BLaER1 treated with 17β-estradiol and CSF1 and Interleukin-3, amounts not matched to agents 10 nM and 100 nM (cell line): ENCODE data around the gene JAZF1.
"Not testable (repeated sequence)": the region's sequence is repeated elsewhere in the genome, so short reads cannot be mapped to it uniquely, and the experiment has no call there.

Experiments used
- H3K27ac ChIP-seq, 11 experiments: shearing (Covaris generic); formaldehyde crosslinking; 2 replicates each; pipeline ENCODE4 v1.8.1; 2022
- H3K27me3 ChIP-seq, 11 experiments: shearing (Covaris generic); formaldehyde crosslinking; 2 replicates each; pipeline ENCODE4 v1.8.1; 2022
- H3K36me3 ChIP-seq, 11 experiments: shearing (Covaris generic); formaldehyde crosslinking; 2 replicates each; pipeline ENCODE4 v1.8.1; 2022
- H3K4me1 ChIP-seq, 10 experiments: shearing (Covaris generic); formaldehyde crosslinking; 2 replicates each; pipeline ENCODE4 v1.8.1; 2022
- H3K4me2 ChIP-seq, 11 experiments: shearing (Covaris generic); formaldehyde crosslinking; 2 replicates each; pipeline ENCODE4 v1.8.1; 2022
- H3K4me3 ChIP-seq, 10 experiments: shearing (Covaris generic); formaldehyde crosslinking; 2 replicates each; pipeline ENCODE4 v1.8.1; 2022
- H3K9ac ChIP-seq, 11 experiments: shearing (Covaris generic); formaldehyde crosslinking; 2 replicates each; pipeline ENCODE4 v1.8.1; 2022
- H3K9me3 ChIP-seq, 11 experiments: shearing (Covaris generic); formaldehyde crosslinking; replicated peaks in 1 of 11; 2 replicates each; pipeline ENCODE4 v1.8.1; 2022
- H4K20me1 ChIP-seq, 11 experiments: shearing (Covaris generic); formaldehyde crosslinking; 2 replicates each; pipeline ENCODE4 v1.8.1; 2022
- Cebpa-rat ChIP-seq, 11 experiments: shearing (Covaris generic); IDR thresholded peaks; 2 replicates each; pipeline ENCODE4 v1.8.1; 2022

The JAZF1 gene

DNA sequence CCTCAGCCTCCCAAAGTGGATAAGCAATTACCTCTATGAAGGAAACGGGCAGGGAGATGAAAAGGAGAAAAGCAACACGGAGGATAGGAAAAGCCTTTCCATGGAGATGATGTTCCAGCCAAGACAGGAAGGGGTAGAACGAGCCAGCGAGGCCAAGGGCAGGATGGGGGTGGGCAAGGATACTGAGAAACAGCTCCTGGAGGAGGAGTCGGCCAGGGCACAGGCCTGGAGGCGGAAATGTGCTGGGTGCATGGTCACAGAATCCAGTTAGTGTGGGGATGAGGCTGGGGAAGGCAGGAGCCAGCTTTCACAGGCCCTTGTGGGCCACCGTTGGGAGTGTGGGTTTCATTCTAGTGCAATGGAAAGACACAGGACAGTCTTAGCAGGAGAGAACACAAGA, 162.6 kb downstream of the JAZF1 start:
- no peak for TF ChIP-seq Cebpa-rat (IDR thresholded peaks at IDR 0.05)
- no peak overlapping the region for H3K27ac ChIP-seq
- peaks cover 6 to 72% (median 20%) of the 10 kb centered on the region in 11 experiments; a peak in 17 of 22 replicates for H3K36me3 ChIP-seq
- H3K27me3 ChIP-seq = no peaks in the 10 kb centered on the region
- no peak overlapping the region for H3K4me3 ChIP-seq
- H3K4me1 ChIP-seq = peaks cover 0 to 7% (median 0%) of the 10 kb centered on the region in 10 experiments; a peak in 5 of 20 replicates
- H3K9me3 ChIP-seq = peaks cover 14 to 29% (median 22%) of the 10 kb centered on the region in 11 experiments
- peaks cover 0 to 63% (median 48%) of the 10 kb centered on the region in 11 experiments; a peak in 19 of 22 replicates for H4K20me1 ChIP-seq
- H3K9ac ChIP-seq = no peak overlapping the region
- H3K4me2 ChIP-seq = no peak overlapping the region

DNA sequence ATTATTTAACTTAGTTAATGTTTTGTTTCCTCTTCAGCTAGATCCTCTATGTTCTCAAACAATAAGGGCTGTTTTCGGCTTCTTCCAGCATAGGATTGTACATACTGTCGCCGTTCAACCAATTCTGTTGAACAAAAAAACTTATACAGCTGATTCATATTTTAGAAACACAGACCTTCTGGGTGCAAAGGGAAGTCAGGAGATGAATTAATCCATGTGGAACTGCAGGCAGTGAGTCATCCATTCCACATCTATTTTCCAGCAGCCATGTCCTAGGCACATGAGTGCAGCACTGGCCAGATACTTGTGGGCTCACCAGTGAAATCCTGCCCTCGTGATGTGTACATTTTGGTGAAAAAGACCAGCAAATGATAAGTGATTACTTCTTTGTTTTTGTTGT, 163.2 kb downstream of the JAZF1 start:
- Histone ChIP-seq H3K4me3 (no peak overlapping the region), H3K36me3 (peaks cover 6 to 78% (median 20%) of the 10 kb centered on the region in 11 experiments; a peak in 17 of 22 replicates), H3K9me3 (peaks cover 14 to 29% (median 22%) of the 10 kb centered on the region in 11 experiments), H3K27me3 (no peaks in the 10 kb centered on the region), H3K9ac (no peak overlapping the region), H3K4me1 (peaks cover 0 to 7% (median 0%) of the 10 kb centered on the region in 10 experiments; a peak in 5 of 20 replicates), H4K20me1 (peaks cover 0 to 64% (median 46%) of the 10 kb centered on the region in 11 experiments; a peak in 19 of 22 replicates), H3K27ac (no peak overlapping the region), H3K4me2 (no peak overlapping the region)
- TF ChIP-seq Cebpa-rat (IDR thresholded peaks at IDR 0.05) = no peak

DNA sequence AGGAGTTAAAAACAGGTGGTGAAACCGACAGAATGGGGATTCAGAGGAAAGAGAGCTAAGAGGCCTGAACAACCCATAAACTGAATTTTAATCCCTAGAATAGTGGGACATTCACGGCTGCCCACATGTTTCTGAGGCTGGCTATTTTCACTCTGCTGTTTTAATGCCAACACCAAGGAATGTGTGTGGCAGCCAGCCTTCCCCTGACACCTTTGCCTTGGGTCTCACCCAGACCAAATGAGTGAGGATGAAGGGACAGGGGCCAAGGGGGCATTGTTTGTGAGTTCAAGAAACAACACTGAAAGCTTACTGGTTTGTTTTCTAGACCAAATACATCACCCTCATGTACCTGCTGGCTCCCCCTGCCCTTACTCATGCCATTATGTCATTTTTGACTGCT, 164.3 kb downstream of the JAZF1 start:
- Histone ChIP-seq H3K27me3 (no peaks in the 10 kb centered on the region), H3K9ac (no peak overlapping the region), H4K20me1 (peaks cover 0 to 55% (median 40%) of the 10 kb centered on the region in 11 experiments; a peak in 19 of 22 replicates), H3K4me3 (no peak overlapping the region), H3K9me3 (peaks cover 14 to 29% (median 22%) of the 10 kb centered on the region in 11 experiments), H3K27ac (no peak overlapping the region), H3K4me2 (no peak overlapping the region), H3K4me1 (peaks cover 0 to 2% (median 0%) of the 10 kb centered on the region in 10 experiments; a peak in 5 of 20 replicates), H3K36me3 (peaks cover 6 to 72% (median 20%) of the 10 kb centered on the region in 11 experiments; a peak in 17 of 22 replicates)
- no peak for TF ChIP-seq Cebpa-rat (IDR thresholded peaks at IDR 0.05)

DNA sequence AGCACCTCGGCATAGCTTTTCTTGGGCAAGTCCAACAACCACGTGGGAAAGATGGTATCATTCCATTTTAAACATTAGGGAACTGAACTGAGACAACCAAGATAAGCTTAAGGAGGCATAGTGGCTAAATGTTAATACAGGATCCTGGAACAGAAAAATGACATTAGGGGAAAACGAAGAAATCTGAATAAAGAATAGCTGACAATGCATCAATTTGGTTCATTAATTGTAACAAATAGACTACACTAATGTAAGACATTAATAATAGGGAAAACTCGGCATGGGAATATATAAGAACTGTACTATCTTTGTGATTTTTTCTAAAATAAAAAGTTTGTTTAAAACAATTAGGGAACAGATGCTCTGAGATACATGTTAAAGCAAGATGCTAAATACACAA, 165.4 kb downstream of the JAZF1 start:
- no peak for TF ChIP-seq Cebpa-rat (IDR thresholded peaks at IDR 0.05)
- Histone ChIP-seq H3K9me3 (peaks cover 14 to 29% (median 22%) of the 10 kb centered on the region in 11 experiments), H3K27ac (no peak overlapping the region), H3K27me3 (no peaks in the 10 kb centered on the region), H4K20me1 (peaks cover 0 to 53% (median 32%) of the 10 kb centered on the region in 11 experiments; a peak in 18 of 22 replicates), H3K36me3 (peaks cover 6 to 68% (median 20%) of the 10 kb centered on the region in 11 experiments; a peak in 17 of 22 replicates), H3K4me1 (no peaks in the 10 kb centered on the region; a peak in 1 of 20 replicates), H3K4me3 (no peak overlapping the region), H3K4me2 (no peak overlapping the region), H3K9ac (no peak overlapping the region)

DNA sequence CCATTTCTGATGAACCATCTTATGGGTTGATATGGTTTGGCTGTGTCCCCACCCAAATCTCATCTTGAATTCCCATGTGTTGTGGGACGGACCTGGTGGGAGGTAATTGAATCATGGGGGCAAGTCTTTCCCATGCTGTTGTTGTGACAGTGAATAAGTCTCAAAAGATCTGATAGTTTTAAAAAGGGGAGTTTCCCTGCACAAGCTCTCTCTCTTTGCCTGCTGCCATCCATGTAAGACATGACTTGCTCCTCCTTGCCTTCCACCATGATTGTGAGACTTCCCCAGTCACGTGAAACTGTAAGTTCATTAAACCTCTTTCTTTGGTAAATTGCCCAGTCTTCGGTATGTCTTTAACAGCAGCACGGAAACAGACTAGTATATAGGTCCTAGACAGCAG, 166.3 kb downstream of the JAZF1 start:
- Histone ChIP-seq H3K36me3 (peaks cover 6 to 67% (median 20%) of the 10 kb centered on the region in 11 experiments; a peak in 17 of 22 replicates), H3K9me3 (peaks cover 14 to 29% (median 22%) of the 10 kb centered on the region in 11 experiments), H4K20me1 (peaks cover 0 to 47% (median 26%) of the 10 kb centered on the region in 11 experiments; a peak in 18 of 22 replicates)
- H3K4me1 ChIP-seq, H3K27me3 ChIP-seq, H3K4me3 ChIP-seq, H3K27ac ChIP-seq, H3K9ac ChIP-seq, H3K4me2 ChIP-seq: not testable (repeated sequence)

DNA sequence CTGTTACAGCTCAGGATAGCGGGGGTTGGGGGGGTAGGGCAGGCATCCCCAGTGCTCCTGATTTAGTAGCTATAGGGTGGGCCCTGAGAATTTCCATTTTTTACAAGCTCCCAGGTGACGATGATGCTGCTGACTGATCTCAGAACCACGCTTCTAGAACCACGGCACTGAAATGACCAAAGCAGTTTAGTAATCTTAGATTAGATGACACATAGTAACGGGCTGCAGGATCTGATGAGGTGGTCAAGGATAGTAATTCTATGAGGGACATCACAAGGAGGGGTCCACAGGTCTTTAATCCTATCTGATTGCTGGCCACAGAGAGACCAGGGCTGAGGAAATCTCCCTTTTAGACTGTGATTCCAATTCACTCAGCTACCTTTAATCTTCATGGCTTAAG, 167.2 kb downstream of the JAZF1 start:
- peaks cover 0 to 47% (median 18%) of the 10 kb centered on the region in 11 experiments; a peak in 15 of 22 replicates for H4K20me1 ChIP-seq
- no peak overlapping the region for H3K27ac ChIP-seq
- no peak overlapping the region for H3K4me2 ChIP-seq
- peaks cover 14 to 29% (median 22%) of the 10 kb centered on the region in 11 experiments for H3K9me3 ChIP-seq
- no peak overlapping the region for H3K9ac ChIP-seq
- no peak overlapping the region for H3K4me3 ChIP-seq
- no peaks in the 10 kb centered on the region for H3K27me3 ChIP-seq
- no peak for TF ChIP-seq Cebpa-rat (IDR thresholded peaks at IDR 0.05)
- no peaks in the 10 kb centered on the region; a peak in 1 of 20 replicates for H3K4me1 ChIP-seq
- H3K36me3 ChIP-seq = peaks cover 6 to 60% (median 20%) of the 10 kb centered on the region in 11 experiments; a peak in 17 of 22 replicates

DNA sequence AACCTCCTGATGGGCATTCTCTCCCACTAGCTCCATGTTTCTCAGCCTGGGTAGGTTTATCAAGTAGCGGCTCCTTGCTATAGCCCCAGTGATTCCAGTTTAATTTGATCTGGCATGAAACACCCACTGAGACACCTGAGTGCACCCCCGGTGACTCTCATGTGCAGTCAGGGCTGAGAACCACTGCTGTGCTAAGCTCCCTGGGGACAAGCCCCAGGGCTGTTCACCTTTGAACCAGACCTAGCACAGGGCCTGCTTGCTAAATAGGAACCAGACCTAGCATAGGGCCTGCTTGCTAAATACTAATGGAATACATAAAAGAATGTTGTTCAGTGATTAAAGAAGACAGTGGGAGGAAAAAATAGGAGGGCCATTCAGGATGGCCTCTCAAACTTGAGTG, 167.6 kb downstream of the JAZF1 start:
- H4K20me1 ChIP-seq = peaks cover 0 to 47% (median 18%) of the 10 kb centered on the region in 11 experiments; a peak in 14 of 22 replicates
- H3K9ac ChIP-seq = no peak overlapping the region
- H3K4me2 ChIP-seq = no peak overlapping the region
- no peaks in the 10 kb centered on the region for H3K27me3 ChIP-seq
- H3K27ac ChIP-seq = no peak overlapping the region
- no peak overlapping the region for H3K4me3 ChIP-seq
- no peak for TF ChIP-seq Cebpa-rat (IDR thresholded peaks at IDR 0.05)
- peaks cover 6 to 56% (median 20%) of the 10 kb centered on the region in 11 experiments; a peak in 17 of 22 replicates for H3K36me3 ChIP-seq
- peaks cover 14 to 29% (median 22%) of the 10 kb centered on the region in 11 experiments for H3K9me3 ChIP-seq
- H3K4me1 ChIP-seq = no peaks in the 10 kb centered on the region; a peak in 1 of 20 replicates

DNA sequence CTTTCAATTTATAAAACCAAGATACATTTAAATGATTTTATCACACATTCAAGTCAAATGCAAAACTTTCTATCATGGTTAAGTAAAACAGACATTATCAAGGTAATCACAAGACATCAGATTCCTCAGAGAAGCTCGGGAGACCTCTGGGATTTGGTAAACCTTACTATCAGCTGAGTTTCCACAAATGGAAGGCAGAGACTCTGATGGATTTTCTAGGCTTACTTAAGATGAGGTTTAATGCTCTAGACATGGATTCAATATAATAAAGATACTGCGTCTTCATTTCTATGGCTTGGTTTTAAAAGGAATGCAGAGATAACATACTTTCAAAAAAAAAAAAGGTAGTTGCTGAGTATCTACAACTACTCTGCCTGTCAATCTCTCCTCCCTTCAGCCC, 171.7 kb downstream of the JAZF1 start:
- TF ChIP-seq Cebpa-rat (IDR thresholded peaks at IDR 0.05) = no peak
- Histone ChIP-seq H3K9ac (no peak overlapping the region), H3K4me2 (no peak overlapping the region), H3K4me3 (no peak overlapping the region), H3K27me3 (no peaks in the 10 kb centered on the region), H3K9me3 (peaks cover 0 to 5% (median 1%) of the 10 kb centered on the region in 11 experiments; a peak in 12 of 22 replicates), H3K27ac (no peak overlapping the region), H4K20me1 (peaks cover 0 to 59% (median 19%) of the 10 kb centered on the region in 11 experiments; a peak in 14 of 22 replicates), H3K4me1 (no peaks in the 10 kb centered on the region), H3K36me3 (peaks cover 0 to 34% (median 1%) of the 10 kb centered on the region in 11 experiments; a peak in 9 of 22 replicates)

DNA sequence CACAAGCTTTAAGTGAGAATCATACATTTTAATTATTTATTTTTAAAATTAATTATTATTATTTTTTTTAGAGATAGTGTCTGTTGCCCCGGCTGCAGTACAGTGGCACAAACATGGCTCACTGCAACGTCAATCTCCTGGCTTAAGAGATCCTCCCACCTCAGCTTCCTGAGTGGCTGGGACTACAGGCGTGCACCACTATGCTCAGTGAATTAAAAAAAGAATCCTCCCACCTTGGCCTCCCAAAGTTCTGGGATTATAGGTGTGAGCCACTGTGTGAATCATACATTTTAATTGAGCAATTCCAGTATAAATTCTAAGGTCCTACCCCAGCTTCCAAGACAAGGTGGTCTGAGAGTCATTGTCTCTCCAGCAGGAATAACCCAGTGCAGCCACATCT, 172.4 kb downstream of the JAZF1 start:
- Histone ChIP-seq H4K20me1 (peaks cover 0 to 56% (median 19%) of the 10 kb centered on the region in 11 experiments; a peak in 14 of 22 replicates), H3K27ac (no peak overlapping the region), H3K4me3 (no peak overlapping the region), H3K9me3 (no peaks in the 10 kb centered on the region), H3K4me2 (no peak overlapping the region), H3K4me1 (no peaks in the 10 kb centered on the region), H3K9ac (no peak overlapping the region), H3K27me3 (no peaks in the 10 kb centered on the region), H3K36me3 (peaks cover 0 to 26% (median 0%) of the 10 kb centered on the region in 11 experiments; a peak in 5 of 22 replicates)
- TF ChIP-seq Cebpa-rat (IDR thresholded peaks at IDR 0.05) = no peak
